ENCODE results near the gene INSYN2A. TPM values are rescaled to one million over a fixed set of nuclear protein-coding genes. Genes with fewer than 3 reads are reported as not detected.

The INSYN2A gene
- total and polyA plus RNA-seq, 7 donors = 0.07 to 2.2 (median 0.57) TPM; not detected in 1

DNA sequence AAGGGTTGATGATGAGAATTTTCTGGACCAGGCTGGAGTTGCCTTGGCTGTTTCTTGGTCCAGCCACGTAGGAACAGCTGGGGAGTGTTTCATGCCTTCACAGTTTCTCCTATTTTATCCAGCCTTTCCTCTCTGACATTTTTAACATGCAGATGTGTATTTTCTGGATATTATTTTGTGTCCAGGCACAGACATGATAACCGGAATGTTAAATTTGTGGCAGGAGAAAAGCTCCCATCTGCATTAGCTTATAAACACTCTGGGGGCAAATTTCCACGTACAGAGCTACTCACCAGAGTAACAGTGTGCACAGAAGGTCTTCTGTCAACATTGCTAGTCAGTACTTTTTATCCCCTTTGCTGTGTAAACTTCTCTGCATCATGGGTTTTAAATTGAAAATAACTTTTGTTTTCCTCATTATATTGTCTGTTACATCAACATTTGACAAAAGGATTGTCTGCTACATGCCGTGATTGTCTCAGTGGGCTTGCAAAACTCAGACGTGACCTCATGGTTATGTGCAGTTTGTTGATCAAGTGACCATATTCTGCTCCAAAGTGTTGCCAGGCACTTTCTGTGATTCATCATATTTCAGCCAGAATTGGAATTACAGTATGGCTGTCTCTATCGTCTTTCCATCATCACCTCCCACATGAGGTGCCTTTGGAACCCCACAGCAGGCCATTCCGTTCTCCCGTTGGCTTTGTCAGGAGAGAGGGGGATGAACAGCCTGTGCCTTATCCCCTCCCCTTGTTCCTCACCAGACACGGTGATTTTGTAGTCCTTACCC is 41.4 kb downstream of the INSYN2A start:
- DNase-seq = no peak
- H3K27me3 ChIP-seq = no peaks in the 10 kb centered on the region
- intact Hi-C loops (cut with DNase I) = no loop called here
- no peak overlapping the region for H3K4me3 ChIP-seq
- H3K4me1 ChIP-seq = peaks cover 0 to 31% (median 12%) of the 10 kb centered on the region in 4 donors
- peak overlapping the region in 2 of 4 donors; percentile 34 to 48 for H3K27ac ChIP-seq
- no peaks in the 10 kb centered on the region for H3K36me3 ChIP-seq
- no peaks in the 10 kb centered on the region for H3K9me3 ChIP-seq
- TF ChIP-seq POLR2AphosphoS5 (IDR thresholded peaks at IDR 0.05) (peak in 2 of 4 donors; percentile 4 to 42), EP300 (IDR thresholded peaks at IDR 0.05) (no peak)
- WGBS, 2 donors = 80 to 82% methylated on average over 9 of the region's 9 CpGs

DNA sequence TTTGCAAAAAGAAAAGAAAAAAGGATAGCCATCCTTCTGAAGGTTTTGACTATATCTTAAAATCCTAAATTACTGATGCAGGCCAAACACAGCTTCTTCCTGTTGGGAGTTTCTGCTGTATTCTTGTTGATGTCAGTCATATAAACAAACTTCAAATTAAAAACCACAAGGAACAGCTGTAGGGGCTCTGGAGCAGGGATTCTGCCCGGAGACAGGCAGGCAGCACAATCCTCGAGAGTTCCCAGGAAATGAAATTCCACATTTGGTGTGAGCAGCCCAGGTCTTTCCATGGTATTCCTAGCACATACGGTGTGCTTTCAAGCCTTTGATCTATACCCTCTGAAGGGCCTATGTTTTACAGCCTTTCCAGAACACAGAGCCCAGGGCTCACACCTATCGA is 43.2 kb downstream of the INSYN2A start:
- TF ChIP-seq EP300 (IDR thresholded peaks at IDR 0.05) (no peak), POLR2AphosphoS5 (IDR thresholded peaks at IDR 0.05) (peak in 1 of 4 donors; percentile 28), POLR2A (IDR thresholded peaks at IDR 0.05) (no peak)
- TF ChIP-seq, protein P1, sequence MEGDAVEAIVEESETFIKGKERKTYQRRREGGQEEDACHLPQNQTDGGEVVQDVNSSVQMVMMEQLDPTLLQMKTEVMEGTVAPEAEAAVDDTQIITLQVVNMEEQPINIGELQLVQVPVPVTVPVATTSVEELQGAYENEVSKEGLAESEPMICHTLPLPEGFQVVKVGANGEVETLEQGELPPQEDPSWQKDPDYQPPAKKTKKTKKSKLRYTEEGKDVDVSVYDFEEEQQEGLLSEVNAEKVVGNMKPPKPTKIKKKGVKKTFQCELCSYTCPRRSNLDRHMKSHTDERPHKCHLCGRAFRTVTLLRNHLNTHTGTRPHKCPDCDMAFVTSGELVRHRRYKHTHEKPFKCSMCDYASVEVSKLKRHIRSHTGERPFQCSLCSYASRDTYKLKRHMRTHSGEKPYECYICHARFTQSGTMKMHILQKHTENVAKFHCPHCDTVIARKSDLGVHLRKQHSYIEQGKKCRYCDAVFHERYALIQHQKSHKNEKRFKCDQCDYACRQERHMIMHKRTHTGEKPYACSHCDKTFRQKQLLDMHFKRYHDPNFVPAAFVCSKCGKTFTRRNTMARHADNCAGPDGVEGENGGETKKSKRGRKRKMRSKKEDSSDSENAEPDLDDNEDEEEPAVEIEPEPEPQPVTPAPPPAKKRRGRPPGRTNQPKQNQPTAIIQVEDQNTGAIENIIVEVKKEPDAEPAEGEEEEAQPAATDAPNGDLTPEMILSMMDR (IDR thresholded peaks at IDR 0.05) = no peak
- WGBS, 2 donors = 74 to 86% methylated on average over 4 of the region's 4 CpGs
- H3K4me3 ChIP-seq = no peak overlapping the region
- intact Hi-C loops (cut with DNase I) = no loop called here
- H3K27ac ChIP-seq = no peak overlapping the region
- no peaks in the 10 kb centered on the region for H3K27me3 ChIP-seq
- H3K9me3 ChIP-seq = no peaks in the 10 kb centered on the region
- H3K4me1 ChIP-seq = peaks cover 0 to 17% (median 6%) of the 10 kb centered on the region in 4 donors
- H3K36me3 ChIP-seq = no peaks in the 10 kb centered on the region
- DNase-seq = no peak

DNA sequence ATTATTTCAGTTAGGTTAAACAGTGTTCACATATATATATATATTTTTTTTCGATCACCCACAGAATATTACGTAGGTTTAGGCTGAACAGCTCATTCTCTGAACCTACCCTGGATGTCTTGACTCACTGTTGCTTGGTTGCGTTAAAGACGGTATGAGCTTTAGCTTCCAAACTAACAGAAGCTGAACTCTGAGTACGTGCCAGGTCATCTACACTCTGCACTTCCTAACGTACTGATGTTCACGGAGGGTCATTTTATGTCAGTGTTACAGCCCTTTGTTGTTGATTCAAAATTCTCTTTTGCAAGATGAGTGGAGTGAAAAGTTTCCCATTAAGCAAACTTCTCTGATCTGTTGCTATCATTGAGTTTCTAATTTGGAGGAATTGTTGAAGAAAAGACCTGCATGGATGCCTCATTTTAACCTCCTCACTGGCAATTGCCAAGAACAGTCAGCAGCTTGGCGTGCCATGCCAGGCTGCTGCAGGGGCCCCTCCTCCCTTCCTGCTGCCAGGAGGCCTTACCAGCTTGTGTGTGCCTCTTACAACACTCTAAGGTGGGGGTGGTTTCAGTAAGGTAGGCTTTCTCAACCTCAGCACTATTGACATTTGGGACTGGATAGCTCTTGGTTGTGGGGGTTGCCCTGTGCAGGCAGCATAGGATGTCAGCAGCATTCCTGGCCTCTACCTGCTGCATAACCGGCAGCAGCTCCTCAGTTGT is 44.3 kb downstream of the INSYN2A start:
- TF ChIP-seq POLR2A (IDR thresholded peaks at IDR 0.05) (no peak), EP300 (IDR thresholded peaks at IDR 0.05) (no peak), POLR2AphosphoS5 (IDR thresholded peaks at IDR 0.05) (no peak)
- TF ChIP-seq, protein P1 (IDR thresholded peaks at IDR 0.05) = no peak
- Histone ChIP-seq H3K4me1 (peaks cover 0 to 10% (median 2%) of the 10 kb centered on the region in 4 donors), H3K27ac (peak overlapping the region in 1 of 4 donors; percentile 32), H3K9me3 (no peaks in the 10 kb centered on the region), H3K4me3 (no peak overlapping the region), H3K27me3 (no peaks in the 10 kb centered on the region), H3K36me3 (no peaks in the 10 kb centered on the region)
- intact Hi-C loops (cut with DNase I) = no loop called here
- 92 to 93% methylated on average over 9 of the region's 9 CpGs for WGBS, 2 donors
- no peak for DNase-seq

DNA sequence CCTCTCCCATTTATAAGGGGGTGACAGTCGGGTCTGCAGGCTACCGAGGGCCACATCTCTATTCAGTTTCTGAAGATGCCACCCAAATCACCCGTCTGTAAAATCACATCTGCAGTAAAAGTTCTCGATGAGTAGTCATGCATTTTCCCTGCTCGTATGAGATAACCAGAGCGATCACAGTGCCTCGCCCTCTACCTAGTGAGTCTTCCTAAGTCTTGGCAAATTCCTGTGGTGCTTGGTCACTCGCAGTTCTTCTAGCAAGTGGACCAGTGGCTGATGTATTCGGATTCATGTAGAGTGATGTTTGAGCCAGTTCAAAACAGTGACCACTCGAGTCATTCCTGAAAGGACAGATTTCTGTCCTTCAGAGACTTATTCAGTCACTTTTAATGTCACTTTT is 44.9 kb downstream of the INSYN2A start:
- peaks cover 0 to 5% (median 0%) of the 10 kb centered on the region in 4 donors for H3K4me1 ChIP-seq
- WGBS, 2 donors = 92 to 94% methylated on average over 10 of the region's 10 CpGs
- intact Hi-C loops (cut with DNase I) = no loop called here
- DNase-seq = no peak
- no peaks in the 10 kb centered on the region for H3K9me3 ChIP-seq
- no peak overlapping the region for H3K27ac ChIP-seq
- H3K36me3 ChIP-seq = no peaks in the 10 kb centered on the region
- H3K4me3 ChIP-seq = no peak overlapping the region
- H3K27me3 ChIP-seq = no peaks in the 10 kb centered on the region
- TF ChIP-seq, protein P1 (IDR thresholded peaks at IDR 0.05) = no peak

DNA sequence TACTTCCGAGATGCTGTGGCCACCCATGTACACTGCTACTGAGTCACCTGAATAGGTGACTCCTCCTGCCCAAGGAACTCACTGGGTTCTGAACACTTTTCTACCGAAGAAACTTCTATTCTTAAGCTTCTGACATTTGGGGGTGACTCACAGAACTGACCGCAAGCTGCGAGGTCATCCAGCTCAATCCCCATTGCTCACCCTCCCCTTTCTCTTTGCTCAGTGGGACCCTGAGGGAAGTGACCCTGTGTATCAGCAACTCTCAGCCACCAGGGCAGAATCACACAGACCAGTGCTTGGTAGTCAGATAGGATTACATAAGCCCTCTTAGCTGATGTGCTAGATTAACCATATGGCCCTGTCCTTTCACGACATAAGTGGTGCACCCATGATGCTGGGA is 46.3 kb downstream of the INSYN2A start:
- intact Hi-C loops (cut with DNase I) = no loop called here
- TF ChIP-seq POLR2A (IDR thresholded peaks at IDR 0.05) (no peak), EP300 (IDR thresholded peaks at IDR 0.05) (no peak), POLR2AphosphoS5 (IDR thresholded peaks at IDR 0.05) (no peak)
- TF ChIP-seq, protein P1 (IDR thresholded peaks at IDR 0.05) = no peak
- Histone ChIP-seq H3K9me3 (no peaks in the 10 kb centered on the region), H3K27ac (no peak overlapping the region), H3K27me3 (no peaks in the 10 kb centered on the region), H3K36me3 (no peaks in the 10 kb centered on the region), H3K4me1 (peaks cover 0 to 5% (median 0%) of the 10 kb centered on the region in 4 donors), H3K4me3 (no peak overlapping the region)
- no peak for DNase-seq
- WGBS, 2 donors = 95 to 97% methylated on average over 5 of the region's 5 CpGs
